HG02870 (cell line): Measurements from ENCODE around the gene C16orf87.
"Not testable (repeated sequence)": the region's sequence is repeated elsewhere in the genome, so short reads cannot be mapped to it uniquely, and the experiment has no call there.

ENCODE experiments used
- ATAC-seq: cut with Tn5 transposase; IDR thresholded peaks from one replicate; pipeline ENCODE4 v1.9.1; 2021; ENCODE audit warnings: mild to moderate bottlenecking, moderate library complexity; ENCODE audit not compliant: unreplicated experiment

C16orf87 gene, protein sequence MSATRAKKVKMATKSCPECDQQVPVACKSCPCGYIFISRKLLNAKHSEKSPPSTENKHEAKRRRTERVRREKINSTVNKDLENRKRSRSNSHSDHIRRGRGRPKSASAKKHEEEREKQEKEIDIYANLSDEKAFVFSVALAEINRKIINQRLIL

DNA sequence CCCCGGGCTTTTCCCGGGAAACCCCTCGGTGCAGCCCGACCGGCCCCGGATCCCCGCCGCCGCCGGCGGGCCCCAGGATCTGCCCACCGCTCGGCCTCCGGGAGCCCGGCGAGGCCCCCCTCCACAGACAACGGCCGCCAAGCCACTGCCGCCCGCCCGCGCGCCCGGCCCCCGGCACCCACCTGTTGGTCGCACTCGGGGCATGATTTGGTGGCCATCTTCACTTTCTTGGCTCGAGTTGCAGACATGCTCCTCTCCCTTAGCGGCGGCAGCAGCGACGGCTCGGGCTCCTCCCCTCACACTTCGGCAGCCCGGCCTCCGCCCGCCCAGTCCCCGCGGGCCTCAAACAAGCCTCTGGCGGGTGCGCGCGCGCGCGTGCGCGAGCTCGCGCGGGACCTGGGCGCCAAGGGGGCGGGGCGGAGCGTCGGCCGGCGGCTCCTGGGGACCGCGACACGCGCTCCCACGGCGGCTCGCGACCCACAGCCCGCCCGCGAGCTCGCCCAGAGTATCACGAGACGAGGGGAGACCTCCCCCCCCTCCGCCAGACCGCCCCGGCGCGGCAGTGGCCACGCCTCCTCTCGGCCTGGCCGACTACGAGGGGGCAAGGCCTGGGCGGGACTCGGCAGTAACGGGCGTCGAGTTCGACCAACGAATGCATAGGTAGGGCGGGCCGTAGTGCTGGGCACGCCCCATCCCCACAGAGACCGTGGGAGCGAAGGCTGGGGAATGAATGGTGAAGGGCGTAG, at the start of gene C16orf87:
Gene C16orf87 (minus strand): TSS at position 279 of the 746 bp plus-strand sequence. CDS start 31 bp downstream, at position 248.
- ATAC-seq, result peak; percentile 92

DNA sequence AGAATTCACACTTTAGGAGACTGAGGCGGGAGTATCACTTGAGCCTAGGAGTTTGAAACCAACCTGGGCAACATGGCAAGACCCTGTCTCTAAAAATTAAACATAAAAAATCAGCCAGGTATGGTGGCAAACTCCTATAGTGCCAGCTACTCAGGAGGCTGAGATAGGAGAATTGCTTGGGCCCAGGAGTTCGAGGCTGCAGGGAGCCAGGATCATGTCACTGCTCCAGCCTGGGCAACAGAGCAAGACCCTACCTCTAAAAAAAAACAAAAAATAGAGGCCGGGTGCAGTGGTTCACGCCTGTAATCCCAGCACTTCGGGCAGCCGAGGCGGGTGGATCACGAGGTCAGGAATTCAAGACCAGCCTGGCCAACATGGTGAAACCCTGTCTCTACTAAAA, 44.3 kb upstream of the C16orf87 start:
- ATAC-seq, result no peak

DNA sequence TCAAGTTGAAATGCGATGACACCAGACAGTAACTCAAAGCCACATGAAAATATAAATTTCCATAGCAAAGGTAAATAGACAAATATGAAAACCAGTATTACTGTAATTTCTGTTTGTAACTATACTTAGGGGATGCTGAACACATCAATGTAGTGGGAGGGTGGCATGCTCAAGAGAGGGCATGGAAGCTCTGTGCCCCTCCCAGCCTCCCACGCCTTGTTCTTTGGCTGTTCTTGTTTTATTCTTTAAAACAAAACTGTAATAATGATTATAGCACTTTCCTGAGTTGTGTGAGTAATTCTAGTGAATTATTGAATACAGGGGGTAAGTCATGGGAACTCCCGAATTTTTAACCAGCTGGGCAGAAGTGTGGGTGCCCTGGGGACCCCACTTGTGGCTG, 42.2 kb upstream of the C16orf87 start:
- ATAC-seq, result no peak

DNA sequence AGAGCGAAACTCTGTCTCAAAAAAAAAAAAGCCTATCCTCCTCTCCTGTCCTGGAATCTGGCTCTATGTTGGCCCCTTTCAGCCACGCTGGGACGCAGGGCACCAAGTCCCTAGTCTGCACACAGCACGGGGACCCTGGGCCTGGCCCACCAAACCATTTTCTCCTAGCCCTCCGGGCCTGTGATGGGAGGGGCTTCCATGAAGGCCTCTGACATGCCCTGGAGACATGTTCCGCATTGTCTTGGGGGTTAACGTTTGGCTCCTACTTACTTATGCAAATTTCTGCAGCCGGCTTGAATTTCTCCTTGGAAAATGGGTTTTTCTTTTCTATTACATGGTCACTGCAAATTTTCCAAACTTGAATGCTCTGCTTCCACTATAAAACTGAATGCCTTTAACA, 40.6 kb upstream of the C16orf87 start:
- no peak for ATAC-seq

DNA sequence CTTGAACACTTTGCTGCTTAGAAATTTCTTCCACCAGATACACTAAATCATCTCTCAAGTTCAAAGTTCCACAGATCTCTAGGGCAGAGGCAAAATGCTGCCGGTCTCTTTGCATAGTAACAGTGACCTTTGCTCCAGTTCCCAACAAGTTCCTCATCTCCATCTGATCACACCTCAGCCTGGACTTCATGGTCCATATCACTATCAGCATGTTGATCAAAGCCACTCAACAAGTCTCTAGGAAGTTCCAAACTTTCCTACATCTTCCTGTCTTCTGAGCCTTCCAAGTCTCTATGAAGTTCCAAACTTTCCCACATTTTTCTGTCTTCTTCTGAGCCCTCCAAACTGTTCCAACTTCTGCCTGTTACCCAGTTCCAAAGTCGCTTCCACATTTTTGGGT, 37.9 kb upstream of the C16orf87 start:
- ATAC-seq, result not testable (repeated sequence)

DNA sequence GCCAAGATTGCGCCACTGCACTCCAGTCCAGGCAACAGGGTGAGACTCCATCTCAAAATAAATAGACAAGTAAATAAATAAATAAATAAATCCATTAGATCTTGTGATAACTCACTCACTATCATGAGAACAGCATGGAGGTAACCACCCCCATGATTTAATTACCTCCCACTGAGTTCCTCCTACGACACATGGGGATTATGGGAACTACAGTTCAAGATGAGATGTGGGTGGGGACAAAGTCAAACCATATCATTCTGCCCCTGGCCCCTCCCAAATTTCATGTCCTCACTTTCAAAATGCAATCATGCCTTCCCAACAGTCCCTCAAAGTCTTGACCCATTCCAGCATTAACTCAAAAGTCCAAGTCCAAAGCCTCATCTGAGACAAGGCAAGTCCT, 36.5 kb upstream of the C16orf87 start:
- not testable (repeated sequence) for ATAC-seq

DNA sequence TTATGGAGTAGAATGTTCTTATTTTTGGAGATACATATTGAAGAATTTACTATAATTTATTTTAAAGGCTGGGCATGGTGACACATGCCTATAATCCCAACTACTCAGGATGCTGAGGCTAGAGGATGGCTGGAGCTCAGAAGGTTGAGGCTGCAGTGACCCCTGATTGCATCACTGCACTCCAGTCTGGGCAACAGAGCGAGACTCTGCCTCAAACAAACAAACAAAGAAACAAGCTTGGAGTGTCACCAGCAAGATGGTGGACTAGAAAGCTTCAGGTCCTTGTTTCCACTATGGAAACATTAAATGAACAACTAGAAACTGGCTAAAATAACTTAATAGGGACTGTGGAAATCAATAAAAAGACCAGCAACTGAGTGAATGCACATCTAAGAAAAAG, 35.3 kb upstream of the C16orf87 start:
- no peak for ATAC-seq

DNA sequence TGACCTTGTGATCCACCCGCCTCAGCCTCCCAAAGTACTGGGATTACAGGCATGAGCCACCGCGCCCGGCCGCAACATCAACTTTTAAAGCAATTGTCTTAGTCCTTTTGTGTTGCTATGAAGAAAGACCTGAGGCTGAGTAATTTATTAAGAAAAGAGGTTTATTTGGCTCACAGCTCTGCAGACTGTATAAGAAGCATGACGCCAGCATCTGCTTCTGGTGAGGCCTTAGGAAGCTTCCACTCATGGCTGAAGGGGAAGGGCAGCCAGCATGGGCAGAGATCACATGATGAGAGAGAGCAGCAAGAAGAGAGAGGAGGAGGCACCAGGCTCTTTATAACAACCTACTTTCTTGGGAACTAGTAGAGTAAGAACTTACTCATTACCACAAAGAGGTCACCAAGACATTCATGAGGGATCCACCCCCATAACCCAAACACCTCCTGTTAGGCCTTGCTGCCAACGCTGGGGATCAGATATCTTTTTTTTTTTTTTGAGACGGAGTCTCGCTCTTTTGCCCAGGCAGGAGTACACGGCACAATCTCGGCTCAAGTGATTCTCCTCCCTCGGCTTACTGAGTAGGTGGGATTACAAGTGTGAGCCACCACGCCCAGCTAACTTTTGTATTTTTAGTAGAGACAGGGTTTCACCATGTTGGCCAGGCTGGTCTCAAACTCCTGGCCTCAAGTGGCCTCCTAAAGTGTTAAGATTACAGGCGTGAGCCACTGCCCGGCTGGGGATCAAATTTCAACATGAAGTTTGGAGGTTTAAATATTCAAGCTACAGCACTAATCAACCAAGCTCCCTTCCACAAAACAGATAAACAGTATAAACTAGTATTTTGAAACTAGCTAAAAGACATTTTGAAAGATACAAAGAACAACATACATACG, 31.8 kb upstream of the C16orf87 start:
- ATAC-seq, result no peak

DNA sequence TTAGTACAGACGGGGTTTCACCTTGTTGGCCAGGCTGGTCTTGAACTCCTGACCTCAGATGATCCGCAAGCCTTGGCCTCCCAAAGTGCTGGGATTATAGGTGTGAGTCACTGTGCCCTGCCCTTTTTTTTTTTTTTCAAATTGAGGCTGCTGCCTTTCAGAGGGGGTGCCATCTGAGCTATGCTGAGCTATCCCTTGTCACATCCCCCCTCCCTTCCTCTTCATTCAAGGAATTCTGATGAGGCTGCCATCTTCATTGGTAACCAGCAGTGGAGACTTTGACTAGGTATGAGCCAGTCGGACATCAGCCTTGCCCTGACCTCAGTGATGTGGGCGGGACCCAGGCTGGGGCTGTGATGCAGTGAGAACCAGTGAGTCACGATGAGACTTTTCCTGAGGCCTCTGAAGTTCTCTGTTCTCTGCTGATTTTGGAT, 28.8 kb upstream of the C16orf87 start:
- no peak for ATAC-seq

DNA sequence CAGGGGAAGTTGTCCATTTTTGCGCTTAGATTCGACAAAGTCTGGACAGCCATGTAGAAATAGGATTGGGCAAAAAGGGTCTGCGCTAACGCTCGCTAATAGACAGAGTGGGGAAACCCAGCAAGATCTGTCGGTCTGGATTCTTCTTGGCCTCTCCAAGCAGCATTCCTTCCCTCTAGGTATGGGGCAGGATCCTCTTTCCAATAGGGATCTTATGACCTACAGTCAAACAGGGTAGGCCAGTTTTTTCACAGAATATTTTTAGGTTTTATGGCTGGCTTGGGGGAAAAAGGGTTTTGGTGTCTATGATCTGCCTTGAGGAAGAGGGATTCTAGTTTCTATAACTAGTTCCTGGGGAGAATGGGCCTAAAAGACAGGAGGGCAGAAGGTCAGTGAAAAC, 27.2 kb upstream of the C16orf87 start:
- ATAC-seq, result no peak

DNA sequence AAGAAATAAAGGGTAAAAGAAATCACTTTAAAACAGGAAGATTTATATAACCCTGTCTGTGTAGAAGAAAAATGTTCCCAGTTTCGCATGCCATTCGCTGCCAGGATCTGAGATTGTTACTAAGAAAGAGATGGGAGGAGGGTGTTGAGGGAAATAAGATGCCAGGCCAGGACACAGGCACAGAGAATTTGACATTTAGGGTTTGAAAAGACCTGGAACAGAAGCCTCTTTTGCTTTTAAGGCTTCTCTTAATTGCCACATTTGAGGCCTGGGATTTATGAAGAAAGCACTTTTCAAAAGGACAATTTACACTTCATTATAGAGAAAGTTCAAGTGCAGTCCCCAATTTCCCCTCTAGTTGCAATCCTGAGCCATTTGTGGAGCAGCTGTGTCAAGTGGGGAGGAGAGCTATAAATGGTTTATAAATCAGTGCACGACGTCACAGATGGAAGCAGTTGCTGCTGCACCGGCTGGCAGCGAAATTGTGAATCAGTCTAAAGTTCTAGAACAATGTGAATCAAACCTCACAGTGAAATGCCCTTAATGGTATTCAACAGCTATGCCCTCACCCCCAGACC, 26.5 kb upstream of the C16orf87 start:
- ATAC-seq, result no peak

DNA sequence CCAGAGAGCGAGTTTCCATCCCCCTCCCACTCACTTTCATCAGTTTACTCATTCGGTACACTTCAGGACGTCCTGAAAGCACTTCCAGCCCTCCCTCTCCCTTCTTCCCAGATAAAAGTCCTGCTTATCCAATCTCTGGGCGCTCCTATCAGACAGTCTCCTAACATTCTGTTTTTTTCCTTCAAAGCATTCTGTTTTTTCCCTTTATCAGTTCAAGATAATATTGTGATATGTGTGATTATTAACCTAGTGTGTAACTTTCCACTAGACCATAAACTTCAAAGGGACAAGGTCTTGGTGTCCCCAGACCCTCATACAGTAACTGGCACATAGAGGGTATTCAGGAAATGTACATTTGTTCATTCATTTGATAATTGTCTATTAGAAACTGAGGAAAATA, 24.4 kb upstream of the C16orf87 start:
- ATAC-seq, result no peak

DNA sequence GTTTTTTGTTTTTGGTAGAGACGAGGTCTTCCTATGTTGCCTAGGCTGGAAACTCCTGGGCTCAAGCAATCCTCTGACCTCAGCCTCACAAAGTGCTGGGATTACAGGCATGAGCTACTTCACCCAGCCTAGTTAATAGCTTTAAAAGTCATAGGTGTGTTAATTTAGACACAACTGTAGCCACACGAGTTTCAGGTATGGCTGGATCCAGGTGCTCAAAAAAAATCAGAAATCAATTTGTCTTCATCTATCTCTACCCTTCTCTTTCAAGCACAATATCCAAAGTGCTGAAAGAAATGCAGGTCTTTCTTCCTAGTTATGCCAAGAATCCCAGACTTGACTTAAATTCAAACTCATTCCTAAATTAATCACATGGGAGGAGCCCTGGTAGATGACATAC, 23.9 kb upstream of the C16orf87 start:
- ATAC-seq, result no peak

DNA sequence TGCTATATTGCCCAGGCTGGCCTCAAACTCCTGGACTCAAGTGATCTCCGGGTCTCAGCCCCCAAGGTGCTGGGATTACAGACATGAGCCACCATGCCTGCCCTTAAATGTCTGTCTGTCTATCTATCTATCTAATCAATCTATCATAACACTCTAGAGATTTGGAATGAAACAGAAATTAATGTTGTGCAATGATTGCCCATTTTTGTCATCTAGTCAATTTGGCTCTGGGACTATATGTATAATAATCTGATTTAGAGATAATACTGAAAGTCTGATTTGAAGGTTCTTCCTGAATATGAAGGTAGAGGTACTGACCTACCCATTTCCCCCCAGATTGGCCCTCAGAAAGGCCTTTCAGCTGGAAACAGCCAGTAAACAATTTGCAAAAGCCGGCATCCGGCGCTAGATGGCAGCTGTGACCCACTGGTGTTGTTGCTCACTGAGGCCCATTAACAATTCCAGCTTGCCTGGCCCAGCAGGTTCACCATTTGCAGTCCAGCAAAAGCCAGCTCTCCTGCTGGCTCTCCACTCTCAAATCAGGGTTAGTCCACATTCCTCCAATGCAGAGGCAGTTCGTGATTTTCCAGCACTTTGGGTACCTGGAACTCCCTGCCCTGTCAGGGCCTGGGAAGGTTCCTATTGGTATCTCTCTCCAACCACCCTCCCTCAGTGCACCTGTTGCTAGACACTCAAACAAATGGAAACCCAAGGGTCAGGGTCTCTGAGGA, 22.9 kb upstream of the C16orf87 start:
- peak; percentile 60 for ATAC-seq

DNA sequence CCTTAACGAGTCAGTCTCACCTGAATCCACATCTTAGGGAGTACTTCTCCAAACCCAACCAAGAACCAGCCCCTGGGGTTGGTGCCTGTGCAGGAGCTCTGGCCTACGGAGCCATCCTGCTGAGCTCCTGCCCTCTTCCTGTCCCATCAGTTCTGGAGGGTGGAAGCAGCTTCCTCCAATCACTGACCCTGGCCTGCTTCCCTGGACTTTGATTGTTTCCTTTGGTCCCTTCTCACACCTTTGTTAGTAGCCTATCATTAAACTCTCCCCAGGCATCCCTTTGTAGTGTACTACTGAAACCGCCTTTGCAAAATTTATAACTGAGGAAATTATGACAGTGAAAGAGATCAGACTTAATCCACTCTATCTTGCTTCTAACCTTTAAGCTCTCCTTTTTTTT, 21.1 kb upstream of the C16orf87 start:
- no peak for ATAC-seq

DNA sequence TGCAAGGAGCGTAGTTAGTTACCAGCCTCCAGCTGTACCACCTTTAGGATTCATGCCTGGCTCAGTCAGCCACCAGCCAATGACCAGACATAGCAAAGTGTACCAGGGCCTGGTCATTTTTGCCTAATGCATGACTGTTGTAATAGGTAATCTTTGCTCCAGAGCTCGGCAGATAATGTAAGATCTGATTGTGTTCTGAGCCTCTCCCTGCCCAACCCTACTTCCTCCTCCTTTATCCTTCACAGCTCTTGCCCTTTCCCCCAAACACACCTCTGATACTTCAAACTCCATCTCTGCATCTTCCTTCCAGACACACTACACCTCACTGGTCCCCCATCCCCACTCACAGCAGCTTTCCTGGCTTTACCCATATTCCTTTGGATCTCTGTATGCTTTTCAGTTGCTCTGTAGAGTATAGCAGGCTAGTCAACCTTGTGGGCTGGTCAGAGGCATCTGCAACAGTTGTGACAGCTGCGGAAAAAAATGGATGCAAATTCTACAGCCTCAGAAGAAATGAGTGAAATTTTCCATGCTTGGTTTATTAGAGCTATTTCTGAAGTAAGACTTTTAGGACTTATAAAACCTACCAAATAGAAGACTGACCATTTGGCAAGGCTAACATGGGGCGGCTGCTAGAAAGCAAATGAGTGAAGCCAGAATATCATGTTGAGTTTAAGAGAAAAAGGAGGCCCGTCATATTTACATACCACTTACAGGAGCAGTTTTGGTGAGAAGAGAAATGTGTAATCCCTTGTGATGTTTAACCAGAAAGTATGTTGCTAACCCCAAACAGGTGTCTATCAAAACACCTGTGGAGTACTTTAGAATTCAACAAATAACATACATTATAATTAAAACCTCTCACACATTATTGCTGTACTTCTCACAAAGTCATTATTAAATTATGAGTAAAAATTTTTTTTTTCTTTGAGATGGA, 19.9 kb upstream of the C16orf87 start:
- ATAC-seq, result peak; percentile 59

DNA sequence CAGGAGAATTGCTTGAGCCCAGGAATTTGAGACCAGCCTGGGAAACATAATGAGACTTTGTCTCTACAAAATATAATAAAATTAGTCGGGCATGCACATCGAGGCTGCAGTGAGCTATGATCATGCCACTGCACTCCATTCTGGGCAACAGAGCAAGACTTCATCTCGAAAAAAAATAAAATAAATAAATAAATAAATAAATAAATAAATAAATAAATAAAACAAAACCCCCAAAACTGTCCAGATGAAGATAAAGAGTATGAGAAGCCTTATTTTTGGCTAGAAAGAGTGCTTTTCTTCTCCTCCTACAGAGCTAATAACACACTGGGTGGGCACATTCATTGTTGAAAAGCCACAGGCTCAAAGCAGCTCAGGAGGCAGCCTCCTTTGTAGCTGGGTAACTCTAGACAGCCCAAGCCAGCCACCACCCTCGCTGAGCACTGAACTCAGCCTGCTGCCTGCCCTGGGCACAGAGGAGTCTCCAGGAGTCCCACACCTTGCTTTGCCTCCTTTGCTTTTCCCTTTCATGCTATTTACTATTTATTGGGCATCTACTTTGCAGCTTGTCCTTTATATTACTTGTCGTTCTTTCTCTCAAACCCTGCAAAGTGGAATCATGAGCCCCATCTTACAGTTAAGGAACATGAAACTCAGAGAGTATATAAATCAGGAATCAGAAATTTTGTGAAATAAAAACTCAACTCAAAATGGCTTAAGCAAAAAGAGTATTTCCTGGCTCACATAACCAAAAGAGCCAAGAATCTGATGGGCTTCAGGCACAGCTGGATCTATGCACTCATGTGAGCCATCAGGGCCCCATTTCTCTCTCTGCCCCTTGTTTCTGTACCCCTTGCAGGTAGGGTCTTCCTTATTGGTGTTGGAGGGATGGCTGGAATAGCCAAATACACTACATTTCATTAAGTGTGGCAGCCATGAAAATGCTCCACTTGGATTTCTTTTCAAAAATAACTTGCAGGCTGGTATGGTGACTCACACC, 18.1 kb upstream of the C16orf87 start:
- no peak for ATAC-seq

DNA sequence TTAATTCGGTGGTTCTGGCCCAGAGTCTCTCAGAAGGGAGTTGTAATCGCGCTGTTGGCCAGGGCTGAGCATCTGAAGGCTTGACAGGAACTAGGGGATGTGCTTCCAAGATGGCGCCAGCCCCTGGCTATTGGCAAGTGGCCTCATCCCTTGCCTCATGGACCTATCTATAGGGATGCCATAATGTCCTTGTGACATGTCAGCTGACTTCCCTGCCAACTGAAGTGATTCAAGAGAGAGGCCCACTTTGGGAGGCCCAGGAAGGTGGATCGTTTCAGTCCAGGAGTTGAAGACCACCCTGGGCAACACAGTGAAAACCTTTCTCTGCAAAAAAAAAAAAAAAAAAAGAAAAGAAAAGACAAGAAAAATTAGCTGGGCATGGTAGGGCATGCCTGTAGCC, 15.0 kb upstream of the C16orf87 start:
- ATAC-seq, result no peak
